Measurements from ENCODE around the gene ABHD5.

DNA sequence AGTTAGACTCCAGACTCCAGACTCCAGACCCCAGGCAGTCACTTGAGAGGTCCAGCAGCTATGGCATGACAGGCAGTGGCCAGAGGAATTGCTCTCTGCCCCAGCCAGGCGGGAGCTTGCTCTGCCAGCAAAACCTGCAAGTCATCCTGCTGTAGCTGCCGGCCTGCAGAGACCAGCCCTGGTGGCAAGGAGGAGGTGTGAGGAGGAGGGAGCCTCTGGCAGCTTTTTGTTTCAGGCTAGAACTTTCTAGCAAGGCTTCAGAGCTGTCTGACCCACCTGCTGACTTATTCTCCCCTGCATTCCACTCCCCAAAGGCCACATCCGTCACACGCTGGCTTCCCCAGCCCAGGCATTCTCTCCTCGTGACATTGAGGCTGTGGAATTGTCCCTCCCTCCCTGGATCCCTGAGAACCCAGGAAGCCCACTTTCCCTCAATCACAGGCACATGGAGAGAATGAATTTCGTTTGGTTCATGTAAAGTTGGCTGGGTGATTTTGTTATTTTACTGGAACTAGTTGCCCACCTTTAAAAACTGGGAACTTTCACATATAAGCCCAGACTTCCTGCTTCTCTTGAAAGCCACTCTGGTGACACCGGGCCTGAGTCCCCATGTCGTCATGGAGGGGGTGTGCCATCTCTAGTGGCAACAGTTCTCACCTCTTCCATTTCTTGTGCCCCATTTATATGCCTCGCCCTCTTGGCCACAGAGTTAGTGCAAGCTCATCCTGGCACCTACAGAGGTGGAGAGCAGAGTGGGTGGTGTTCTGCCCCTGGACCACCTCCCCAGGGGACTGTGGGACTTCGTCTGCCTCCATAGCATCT is 82.7 kb downstream of the ABHD5 start:
- no peak for TF ChIP-seq POLR2AphosphoS5 (IDR thresholded peaks at IDR 0.05; ENCODE audit: low read depth, low read length)
- TF ChIP-seq POLR2A (IDR thresholded peaks at IDR 0.05; ENCODE audit: low read depth, low read length): no peak
